ENCODE measurements around the gene PPA2. TPM values are rescaled to one million over a fixed set of nuclear protein-coding genes. Genes with fewer than 3 reads are reported as not detected.

The PPA2 gene
- total and polyA plus RNA-seq, 2 donors (not counting 1 experiment from before 2014, with no cell fraction given) = 26.9 to 51.5 TPM

DNA sequence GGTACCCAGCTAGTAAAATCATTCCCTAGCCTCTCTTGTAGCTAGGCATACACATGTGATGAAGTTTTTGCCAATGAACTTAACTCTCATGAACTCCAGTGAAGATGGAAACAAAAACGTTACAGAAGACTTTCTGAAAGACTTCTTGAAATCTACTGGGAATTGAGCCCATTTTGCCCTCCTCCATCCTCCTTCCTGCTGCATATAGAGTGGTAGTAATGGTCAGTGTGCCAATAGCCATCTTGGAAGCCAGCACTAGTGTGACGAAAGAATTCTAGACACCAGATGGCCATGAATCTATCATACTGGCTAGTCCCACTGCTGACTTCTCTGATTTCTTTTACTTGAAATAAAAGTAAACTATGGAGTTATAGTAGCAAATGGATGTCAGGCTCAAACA, 30.9 kb upstream of the PPA2 start:
- Histone ChIP-seq H3K27ac (ENCODE audit: low read length in 2 of 2) (no peak overlapping the region), H3K4me1 (ENCODE audit: control insufficient read depth in 2 of 2, insufficient read depth in 2 of 2, low read length in 2 of 2) (no peaks in the 10 kb centered on the region), H3K27me3 (replicated peaks in 1 of 4; ENCODE audit: control extremely low read depth in 1 of 4, control insufficient read depth in 3 of 4, insufficient read depth in 4 of 4, low read length in 3 of 4) (no peaks in the 10 kb centered on the region), H3K79me2 (ENCODE audit: control insufficient read depth, insufficient read depth, low read length) (no peaks in the 10 kb centered on the region), H3K36me3 (replicated peaks in 1 of 2; ENCODE audit: control extremely low read depth in 1 of 2, control insufficient read depth in 1 of 2, extremely low read depth in 1 of 2, insufficient read depth in 2 of 2, low read length in 1 of 2) (no peaks in the 10 kb centered on the region), H3K9ac (ENCODE audit: low read length) (no peak overlapping the region), H3K4me2 (replicated peaks; ENCODE audit: low read depth, low read length, poor library complexity, severe bottlenecking) (no peak overlapping the region), H3K9me3 (ENCODE audit: control extremely low read depth in 1 of 3, control insufficient read depth in 2 of 3, insufficient read depth in 1 of 3, low read length in 2 of 3) (no peaks in the 10 kb centered on the region), H3K4me3 (ENCODE audit: control extremely low read depth in 1 of 5, extremely low read depth in 1 of 5, insufficient read depth in 1 of 5, low read depth in 2 of 5, low read length in 4 of 5) (no peak overlapping the region), H4K20me1 (ENCODE audit: control insufficient read depth, insufficient read depth, low read length, poor library complexity, severe bottlenecking) (no peaks in the 10 kb centered on the region), H2AFZ (ENCODE audit: insufficient read depth, low read depth, low read length, poor library complexity, severe bottlenecking) (no peak overlapping the region)
- Mint-ChIP-seq H3K27me3 (no peaks in the 10 kb centered on the region), H3K4me3 (no peak overlapping the region), H3K27ac (no peak overlapping the region), H3K9me3 (ENCODE audit: insufficient read depth) (no peaks in the 10 kb centered on the region), H3K4me1 (peaks cover 9% of the 10 kb centered on the region)
- POLR2A ChIA-PET = no interaction called here
- intact Hi-C loops (cut with micrococcal nuclease) = no loop called here
- WGBS (ENCODE audit: insufficient coverage) = no CpG with 5 or more reads among the region's 2 CpGs
- ATAC-seq (ENCODE audit: low read depth) (no peak), DNase-seq (no peak)
- CTCF ChIA-PET = no interaction called here
- no peak for TF ChIP-seq EZH2 (IDR thresholded peaks at IDR 0.05; ENCODE audit: borderline replicate concordance, insufficient read depth, low read depth, low read length, poor library complexity, severe bottlenecking)
- TF ChIP-seq CTCF (IDR thresholded peaks at IDR 0.05) = no peak

DNA sequence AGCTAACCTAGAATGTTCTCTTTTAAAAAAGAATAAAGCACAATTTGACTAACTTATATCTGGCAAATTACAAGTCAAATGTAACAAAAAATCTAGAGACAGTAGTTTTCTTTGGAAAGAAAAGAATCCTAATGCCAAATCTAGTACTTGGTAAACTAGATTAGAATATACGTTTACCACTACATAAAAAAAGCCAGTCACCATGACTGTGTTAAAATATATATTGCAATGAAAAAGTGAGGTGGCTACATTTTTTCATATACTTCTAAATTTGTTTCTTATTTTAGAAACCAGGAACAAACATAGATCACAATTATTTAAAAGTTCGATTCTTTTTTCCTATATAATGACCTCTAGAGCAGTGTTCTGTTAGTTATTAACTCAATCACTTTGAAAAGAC, 29.6 kb upstream of the PPA2 start:
- Histone ChIP-seq H3K4me2 (replicated peaks; ENCODE audit: low read depth, low read length, poor library complexity, severe bottlenecking) (no peak overlapping the region), H3K27me3 (replicated peaks in 1 of 4; ENCODE audit: control extremely low read depth in 1 of 4, control insufficient read depth in 3 of 4, insufficient read depth in 4 of 4, low read length in 3 of 4) (no peaks in the 10 kb centered on the region), H3K36me3 (replicated peaks in 1 of 2; ENCODE audit: control extremely low read depth in 1 of 2, control insufficient read depth in 1 of 2, extremely low read depth in 1 of 2, insufficient read depth in 2 of 2, low read length in 1 of 2) (no peaks in the 10 kb centered on the region), H3K27ac (ENCODE audit: low read length in 2 of 2) (no peak overlapping the region), H2AFZ (ENCODE audit: insufficient read depth, low read depth, low read length, poor library complexity, severe bottlenecking) (no peak overlapping the region), H3K9ac (ENCODE audit: low read length) (no peak overlapping the region), H4K20me1 (ENCODE audit: control insufficient read depth, insufficient read depth, low read length, poor library complexity, severe bottlenecking) (no peaks in the 10 kb centered on the region), H3K9me3 (ENCODE audit: control extremely low read depth in 1 of 3, control insufficient read depth in 2 of 3, insufficient read depth in 1 of 3, low read length in 2 of 3) (no peaks in the 10 kb centered on the region), H3K4me1 (ENCODE audit: control insufficient read depth in 2 of 2, insufficient read depth in 2 of 2, low read length in 2 of 2) (no peaks in the 10 kb centered on the region), H3K79me2 (ENCODE audit: control insufficient read depth, insufficient read depth, low read length) (no peaks in the 10 kb centered on the region), H3K4me3 (ENCODE audit: control extremely low read depth in 1 of 5, extremely low read depth in 1 of 5, insufficient read depth in 1 of 5, low read depth in 2 of 5, low read length in 4 of 5) (no peak overlapping the region)
- H3K27ac Mint-ChIP-seq = no peak overlapping the region
- no peak overlapping the region for H3K4me3 Mint-ChIP-seq
- no peaks in the 10 kb centered on the region for H3K27me3 Mint-ChIP-seq
- ATAC-seq (ENCODE audit: low read depth) (no peak), DNase-seq (no peak)
- no CpG with 5 or more reads among the region's 2 CpGs for WGBS (ENCODE audit: insufficient coverage)
- TF ChIP-seq EZH2 (IDR thresholded peaks at IDR 0.05; ENCODE audit: borderline replicate concordance, insufficient read depth, low read depth, low read length, poor library complexity, severe bottlenecking) (no peak), CTCF (IDR thresholded peaks at IDR 0.05) (no peak)
- ChIA-PET CTCF (no interaction called here), POLR2A (no interaction called here)
- intact Hi-C loops (cut with micrococcal nuclease) = no loop called here
- no peaks in the 10 kb centered on the region for H3K4me1 Mint-ChIP-seq
- no peaks in the 10 kb centered on the region for H3K9me3 Mint-ChIP-seq (ENCODE audit: insufficient read depth)

Data from B cell (primary cell).